Activated naive CD4-positive, alpha-beta T cell treated with anti-CD3 and anti-CD28 coated beads for 36 hours (primary cell): ENCODE results near the gene SLC22A2. TPM values are rescaled to one million over a fixed set of nuclear protein-coding genes. Genes with fewer than 3 reads are reported as not detected.

Experiments used
- CTCF ChIA-PET: fragments of 350-600 bp; sonication (Branson Sonifier 250); formaldehyde crosslinking; loops from one replicate; lab custom pipeline; 2021; ENCODE audit warnings: antibody characterized with exemption; lab: Charles Lee
- DNase-seq: peaks from one replicate; pipeline ENCODE4 v3.0.0-alpha.2; 2020
- H3K27ac Mint-ChIP-seq: one replicate; pipeline ENCODE4 v1.8.0; 2021; ENCODE audit warnings: mild to moderate bottlenecking, mixed read lengths
- H3K27me3 Mint-ChIP-seq: one replicate; pipeline ENCODE4 v1.8.0; 2021; ENCODE audit warnings: low read depth, mixed read lengths
- H3K36me3 Mint-ChIP-seq: one replicate; pipeline ENCODE4 v1.8.0; 2021; ENCODE audit warnings: low read depth, mixed read lengths
- H3K4me1 Mint-ChIP-seq: one replicate; pipeline ENCODE4 v1.8.0; 2021; ENCODE audit warnings: low read depth, mixed read lengths
- H3K4me3 Mint-ChIP-seq: one replicate; pipeline ENCODE4 v1.8.0; 2021; ENCODE audit warnings: mild to moderate bottlenecking, moderate library complexity, mixed read lengths
- H3K9me3 Mint-ChIP-seq: one replicate; pipeline ENCODE4 v1.8.0; 2021; ENCODE audit warnings: mixed read lengths
- intact Hi-C: fragments of 100-400 bp; cut with micrococcal nuclease; formaldehyde crosslinking; loops from one replicate; pipeline ENCODE4 v1.15.1; 2023
- total RNA-seq, 2 experiments: library from RNA; stranded (reverse); gene quantifications; one replicate each; pipeline ENCODE4 v1.2.3, GENCODE V29; 2021

Gene SLC22A2
- total RNA-seq, 2 experiments from 2014 or later = not detected

- CTCF ChIA-PET = interaction anchor here (1.1 kb wide), 1 partner anchor 29 kb away, joined by 3 read pairs; no protein-coding TSS in a partner anchor
- Mint-ChIP-seq H3K4me1 (no peaks in the 10 kb centered on the region), H3K9me3 (no peaks in the 10 kb centered on the region), H3K36me3 (no peaks in the 10 kb centered on the region), H3K27ac (no peak overlapping the region), H3K4me3 (no peak overlapping the region), H3K27me3 (peaks cover 5% of the 10 kb centered on the region)
- intact Hi-C loops = no loop called here
- DNase-seq = no peak
Observed at GRCh38 chr6:160167604-160168399, 90.8 kb downstream of the SLC22A2 start.

Other genes starting within 250 kb of the SLC22A2 start
- gene SLC22A1, start 137.0 kb downstream of the SLC22A2 start, total RNA-seq = not detected
- gene SLC22A3, start 89.6 kb upstream of the SLC22A2 start, total RNA-seq = not detected